Peyer's patch (tissue), 4 donors: ENCODE results near the gene PI4KA.
"Not testable (repeated sequence)": the region's sequence is repeated elsewhere in the genome, so short reads cannot be mapped to it uniquely, and the experiment has no call there.

Source experiments
- CTCF ChIP-seq, 6 experiments: fragments of 450-650 bp in 4 of 6; fragments of 200-600 bp in 2 of 6; sonication (generic) in 1 of 6; IDR thresholded peaks; one replicate each; pipeline ENCODE4 v1.5.1; 2017 to 2019; ENCODE audit warnings: antibody characterized with exemption in 6 of 6, mild to moderate bottlenecking in 3 of 6, moderate library complexity in 1 of 6
- POLR2A ChIP-seq, 2 donors: fragments of 450-650 bp; IDR thresholded peaks; one replicate each; pipeline ENCODE4 v1.5.1; 2017; ENCODE audit warnings: antibody characterized with exemption in 2 of 2, mild to moderate bottlenecking in 2 of 2, moderate library complexity in 2 of 2

GRCh38 chr22:20687356-20688172, 171.0 kb downstream of the PI4KA start:
- not testable (repeated sequence) for TF ChIP-seq CTCF, POLR2A (IDR thresholded peaks at IDR 0.05)
